ENCODE measurements around the gene MAPKAPK2.

GRCh38 chr1:206772243-206772937 is 87.7 kb downstream of the MAPKAPK2 start, which contains the start of gene IL10:
- TF ChIP-seq EZH2phosphoT487 (IDR thresholded peaks at IDR 0.05; ENCODE audit: insufficient read depth, low read depth) (no peak), EZH2 (IDR thresholded peaks at IDR 0.05; ENCODE audit: insufficient read depth, poor library complexity, severe bottlenecking) (no peak)

Data from GM23248 (cell line).